Testis (tissue), 2 donors: ENCODE results near the gene TRIO.

Source experiments
- POLR2A ChIP-seq: fragments of 450-650 bp; IDR thresholded peaks from one replicate; pipeline ENCODE4 v1.6.1; 2017; ENCODE audit warnings: antibody characterized with exemption, mild to moderate bottlenecking, moderate library complexity
- TF ChIP-seq, protein P1 (sequence below), 3 experiments: fragments of 450-650 bp in 2 of 3; fragments of 200-600 bp in 1 of 3; sonication (generic) in 1 of 3; IDR thresholded peaks; one replicate each; pipeline ENCODE4 v1.5.1; 2016 to 2019; ENCODE audit warnings: antibody characterized with exemption in 3 of 3, mild to moderate bottlenecking in 2 of 3, moderate library complexity in 1 of 3

DNA sequence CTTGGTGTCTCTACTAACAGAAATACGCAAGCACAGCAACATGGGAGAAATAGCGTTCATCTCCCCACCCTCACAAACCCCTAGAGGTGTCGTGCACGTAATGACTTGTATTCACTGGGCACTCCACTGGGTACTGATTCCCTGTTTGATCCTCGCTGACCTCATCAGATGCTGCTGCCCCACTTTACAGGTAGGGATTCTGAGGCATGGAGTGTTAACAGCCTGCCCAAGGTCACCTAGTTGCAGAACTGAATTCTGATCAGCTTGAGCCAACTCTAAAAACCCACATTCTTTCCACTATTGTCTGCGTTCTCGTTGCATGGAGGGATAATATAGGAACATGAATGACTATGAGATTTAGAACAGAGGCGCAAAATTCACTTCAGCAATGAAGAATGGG, 96.3 kb downstream of the TRIO start:
- TF ChIP-seq, protein P1, sequence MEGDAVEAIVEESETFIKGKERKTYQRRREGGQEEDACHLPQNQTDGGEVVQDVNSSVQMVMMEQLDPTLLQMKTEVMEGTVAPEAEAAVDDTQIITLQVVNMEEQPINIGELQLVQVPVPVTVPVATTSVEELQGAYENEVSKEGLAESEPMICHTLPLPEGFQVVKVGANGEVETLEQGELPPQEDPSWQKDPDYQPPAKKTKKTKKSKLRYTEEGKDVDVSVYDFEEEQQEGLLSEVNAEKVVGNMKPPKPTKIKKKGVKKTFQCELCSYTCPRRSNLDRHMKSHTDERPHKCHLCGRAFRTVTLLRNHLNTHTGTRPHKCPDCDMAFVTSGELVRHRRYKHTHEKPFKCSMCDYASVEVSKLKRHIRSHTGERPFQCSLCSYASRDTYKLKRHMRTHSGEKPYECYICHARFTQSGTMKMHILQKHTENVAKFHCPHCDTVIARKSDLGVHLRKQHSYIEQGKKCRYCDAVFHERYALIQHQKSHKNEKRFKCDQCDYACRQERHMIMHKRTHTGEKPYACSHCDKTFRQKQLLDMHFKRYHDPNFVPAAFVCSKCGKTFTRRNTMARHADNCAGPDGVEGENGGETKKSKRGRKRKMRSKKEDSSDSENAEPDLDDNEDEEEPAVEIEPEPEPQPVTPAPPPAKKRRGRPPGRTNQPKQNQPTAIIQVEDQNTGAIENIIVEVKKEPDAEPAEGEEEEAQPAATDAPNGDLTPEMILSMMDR (IDR thresholded peaks at IDR 0.05) = no peak
- no peak for TF ChIP-seq POLR2A
